OCI-M2 (cell line): ENCODE measurements around the gene NME1.
"Not testable (repeated sequence)": the region's sequence is repeated elsewhere in the genome, so short reads cannot be mapped to it uniquely, and the experiment has no call there.

ENCODE experiments used
- DNase-seq: peaks from one replicate; lab custom pipeline; 2025; ENCODE audit not compliant: unreplicated experiment; lab: John Stamatoyannopoulos, UW

Gene NME1

DNA sequence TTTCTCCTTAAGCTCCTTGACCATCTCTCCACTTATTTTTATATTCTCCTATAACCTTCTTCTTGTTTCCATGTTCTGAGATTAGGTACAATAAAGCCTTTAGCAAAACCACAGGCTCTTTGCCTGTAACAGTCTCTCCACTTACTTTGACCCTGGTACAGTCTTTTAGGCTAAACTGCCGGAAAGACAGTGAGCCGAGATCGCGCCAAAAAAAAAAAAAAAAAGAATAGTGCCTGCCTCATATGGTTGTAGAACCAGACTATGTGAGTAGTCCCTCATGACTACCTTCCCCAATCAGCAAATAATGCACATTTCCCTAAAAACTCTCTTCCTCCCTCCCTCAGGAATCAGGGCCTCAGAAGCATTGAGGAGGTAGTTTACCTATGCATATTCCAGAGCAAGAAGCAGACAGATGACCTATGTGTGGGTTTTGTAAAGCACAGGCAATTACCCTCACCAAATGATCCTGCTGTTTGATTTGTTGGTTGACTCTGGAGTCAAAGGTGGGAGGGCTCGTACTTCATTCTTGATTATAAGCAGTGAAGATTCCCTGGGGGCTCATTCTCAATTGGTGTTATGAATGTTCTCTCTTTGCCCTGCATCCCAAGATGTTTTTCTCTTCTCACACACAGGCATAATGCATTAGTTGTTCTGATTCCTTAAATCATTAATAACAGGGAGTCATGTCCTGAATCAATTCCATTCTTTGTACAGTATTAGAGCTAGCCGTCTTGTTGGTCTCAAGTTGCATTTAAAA is 8.9 kb upstream of the NME1 start:
- DNase-seq = no peak

DNA sequence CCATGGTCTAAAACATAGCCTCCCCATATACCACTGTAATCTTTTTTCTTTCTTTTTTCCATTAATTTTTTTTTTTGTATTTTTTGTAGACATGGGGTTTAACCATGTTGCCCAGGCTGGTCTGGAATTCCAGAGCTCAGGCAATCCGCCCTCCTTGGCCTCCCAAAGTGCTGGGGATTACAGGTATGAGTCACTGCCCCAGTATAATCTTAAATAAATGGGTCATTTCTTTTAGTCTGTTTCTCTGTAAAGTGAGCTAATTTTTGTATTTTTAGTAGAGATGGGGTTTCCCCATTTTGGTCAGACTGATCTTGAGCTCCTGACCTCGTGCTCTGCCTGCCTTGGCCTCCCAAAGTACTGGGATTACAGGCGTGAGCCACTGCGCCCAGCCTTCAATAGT is 5.7 kb upstream of the NME1 start:
- DNase-seq = no peak

DNA sequence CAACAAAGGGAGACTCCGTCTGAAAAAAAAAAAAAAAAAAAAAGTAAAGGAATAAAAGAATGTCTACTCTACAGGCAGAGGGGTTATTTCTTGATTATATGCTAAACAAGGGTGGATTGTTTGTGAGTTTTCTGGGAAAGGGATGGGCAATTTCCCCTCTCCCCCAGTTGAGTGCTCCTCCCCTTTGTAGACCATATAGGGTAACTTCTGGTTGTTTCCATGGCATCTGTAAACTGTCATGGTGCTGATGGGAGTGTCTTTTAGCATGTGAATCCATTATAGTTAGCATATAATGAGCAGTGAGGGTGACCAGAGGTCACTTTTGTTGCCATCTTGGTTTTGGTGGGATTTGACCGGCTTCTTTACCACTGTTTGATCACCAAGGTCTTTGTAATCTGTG is 4.2 kb upstream of the NME1 start:
- no peak for DNase-seq

DNA sequence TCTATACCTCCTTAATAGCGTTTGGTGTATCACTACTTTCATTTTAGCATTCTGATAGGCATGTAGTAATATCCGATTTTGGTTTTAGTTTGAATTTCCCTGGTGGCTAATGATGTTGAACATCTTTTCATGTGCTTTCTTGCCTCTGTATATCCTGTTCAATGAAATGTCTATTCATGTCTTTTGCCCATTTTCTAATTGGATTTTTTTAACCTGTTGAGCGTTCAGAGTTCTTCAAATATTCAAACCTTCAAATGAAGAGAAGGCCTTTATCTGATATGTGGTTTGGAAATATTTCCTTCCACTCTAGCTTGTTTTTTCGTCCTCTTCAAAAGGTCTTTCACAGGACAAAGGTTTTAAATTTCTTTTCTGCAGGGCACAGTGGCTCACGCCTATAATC is 2.4 kb upstream of the NME1 start:
- DNase-seq = no peak

DNA sequence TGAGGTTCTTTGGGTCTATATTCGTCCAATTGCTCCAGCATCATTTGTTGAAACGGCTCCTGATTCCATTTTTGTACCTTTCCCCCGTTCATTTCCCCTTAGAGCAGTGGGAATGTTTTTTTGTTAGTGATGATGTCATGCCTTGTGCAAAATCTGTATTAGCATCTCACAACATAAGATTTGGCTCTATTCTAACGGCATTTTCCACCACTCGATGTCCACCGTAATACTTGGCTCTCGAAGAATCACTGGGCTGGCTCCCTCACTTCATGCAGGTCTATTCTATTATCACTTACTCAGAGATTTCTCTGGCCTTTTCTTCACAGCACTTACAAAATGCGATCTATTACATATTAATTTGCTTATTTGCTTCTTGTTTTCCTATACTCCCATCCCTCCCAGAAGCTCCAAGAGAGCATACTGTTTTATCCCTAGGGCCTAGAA is 571 bp upstream of the NME1 start:
- no peak for DNase-seq

DNA sequence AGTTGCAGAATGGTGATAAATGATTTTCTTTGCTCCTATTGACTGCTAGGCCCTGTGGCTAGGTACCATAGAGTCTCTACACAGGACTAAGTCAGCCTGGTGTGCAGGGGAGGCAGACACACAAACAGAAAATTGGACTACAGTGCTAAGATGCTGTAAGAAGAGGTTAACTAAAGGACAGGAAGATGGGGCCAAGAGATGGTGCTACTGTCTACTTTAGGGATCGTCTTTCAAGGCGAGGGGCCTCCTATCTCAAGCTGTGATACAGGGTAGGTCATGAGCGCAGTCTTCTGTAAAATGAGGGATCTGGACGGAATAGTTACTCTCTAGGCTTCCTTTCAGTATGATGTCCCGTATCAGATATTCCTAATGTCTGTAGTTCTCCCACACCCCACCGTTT is 817 bp downstream of the NME1 start:
- DNase-seq = no peak

DNA sequence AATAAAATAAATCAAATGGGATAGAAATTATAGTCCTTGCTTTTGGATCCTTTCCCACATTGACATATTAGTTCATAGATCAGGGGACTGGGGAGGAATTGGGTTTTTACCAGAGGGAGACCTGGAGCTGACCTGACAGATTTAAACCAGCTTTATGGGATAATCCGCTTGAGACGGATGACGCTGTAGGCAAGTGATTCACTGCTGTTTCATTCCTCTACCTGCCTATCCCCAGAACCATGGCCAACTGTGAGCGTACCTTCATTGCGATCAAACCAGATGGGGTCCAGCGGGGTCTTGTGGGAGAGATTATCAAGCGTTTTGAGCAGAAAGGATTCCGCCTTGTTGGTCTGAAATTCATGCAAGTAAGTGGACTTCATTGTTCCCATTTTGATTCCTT is 2.1 kb downstream of the NME1 start:
- no peak for DNase-seq

DNA sequence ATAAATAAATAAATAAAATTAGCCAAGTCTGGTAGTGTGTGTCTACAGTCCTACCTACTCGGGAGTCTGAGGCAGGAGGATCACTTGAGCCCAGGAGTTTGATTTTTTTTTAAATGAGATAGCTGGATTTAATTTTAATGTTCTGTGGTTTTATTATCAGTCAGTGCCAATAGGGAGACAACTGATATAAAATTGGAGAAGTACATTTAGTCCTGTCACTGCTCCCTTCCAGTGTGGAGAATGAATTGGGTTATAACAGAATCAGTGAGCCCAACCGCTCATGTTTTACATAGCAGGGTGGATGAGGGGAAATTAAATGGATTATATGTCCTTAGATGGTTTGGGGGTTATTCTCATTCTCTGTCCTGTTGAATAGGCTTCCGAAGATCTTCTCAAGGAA is 6.2 kb downstream of the NME1 start:
- DNase-seq = no peak

DNA sequence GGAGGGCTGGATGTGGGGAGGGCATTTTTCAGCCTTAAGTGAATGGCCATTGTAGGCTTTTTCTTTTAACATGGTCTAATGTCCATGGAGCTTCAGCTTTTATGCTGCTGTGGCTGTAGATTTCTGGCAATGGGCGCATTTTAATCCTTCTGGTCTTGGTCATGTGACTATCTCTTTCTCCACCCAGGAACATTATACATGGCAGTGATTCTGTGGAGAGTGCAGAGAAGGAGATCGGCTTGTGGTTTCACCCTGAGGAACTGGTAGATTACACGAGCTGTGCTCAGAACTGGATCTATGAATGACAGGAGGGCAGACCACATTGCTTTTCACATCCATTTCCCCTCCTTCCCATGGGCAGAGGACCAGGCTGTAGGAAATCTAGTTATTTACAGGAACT is 8.2 kb downstream of the NME1 start:
- DNase-seq = no peak

DNA sequence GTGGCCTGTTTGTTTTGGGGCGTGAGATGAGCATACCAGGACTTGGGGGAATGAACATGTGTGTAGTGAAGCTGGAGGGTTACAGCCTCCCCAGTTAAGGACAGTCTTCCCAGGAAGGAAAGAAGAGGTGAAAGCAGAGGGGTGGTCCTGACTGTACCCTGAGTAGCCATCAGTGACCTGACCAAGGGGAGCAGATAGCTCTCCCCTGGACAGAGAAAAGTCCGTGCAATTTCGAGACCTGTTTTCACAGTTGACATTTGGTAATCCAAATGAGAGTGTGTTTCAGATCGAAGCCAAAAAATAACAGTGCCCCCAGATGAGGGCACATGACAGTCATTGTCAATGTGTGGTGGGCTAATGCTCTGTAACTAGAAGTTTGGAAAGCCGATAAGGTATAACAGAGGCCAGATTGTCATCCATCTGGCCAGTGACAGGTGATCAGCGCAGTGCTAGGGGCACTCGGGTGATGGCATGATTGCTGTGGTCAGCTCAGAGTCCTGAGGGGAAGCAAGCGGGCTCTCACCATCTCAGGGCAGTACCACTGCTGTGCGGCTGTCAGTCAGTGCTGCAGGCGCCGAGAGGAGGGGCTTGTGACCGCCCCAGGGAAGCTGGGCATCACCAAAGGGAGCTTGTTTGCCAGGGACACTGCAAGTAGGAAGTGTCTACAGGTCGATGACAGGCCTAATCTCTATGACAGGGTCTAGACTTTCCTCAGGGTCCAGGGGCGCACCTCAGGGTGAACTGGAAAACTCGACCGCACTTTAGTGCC is 11.7 kb downstream of the NME1 start:
- DNase-seq = no peak

DNA sequence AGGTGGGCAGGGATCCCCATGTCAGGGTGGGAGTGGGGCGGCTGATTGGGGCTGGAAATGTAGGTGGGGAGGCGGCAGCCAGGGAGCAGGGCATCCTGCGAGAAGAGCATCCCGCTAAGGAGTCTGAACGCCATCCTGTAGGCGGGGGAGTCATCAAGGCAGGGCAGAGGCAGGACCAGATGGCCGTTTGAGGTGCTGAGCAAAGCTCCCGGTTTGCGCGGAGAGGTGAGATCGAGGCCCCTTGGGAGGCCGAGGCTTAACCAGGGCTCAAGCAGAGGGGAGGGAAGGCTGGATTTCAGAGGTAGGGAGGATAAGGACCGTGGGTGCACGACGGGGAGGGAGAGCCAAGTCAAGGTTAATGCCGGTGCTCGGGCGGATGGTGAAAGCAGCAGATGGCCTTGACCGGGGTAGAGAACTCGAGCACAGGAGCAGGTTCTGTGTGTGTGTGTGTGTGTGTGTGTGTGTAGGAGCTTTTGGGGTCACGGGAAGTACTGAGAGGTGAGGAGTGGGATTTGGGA is 12.4 kb downstream of the NME1 start:
- DNase-seq = no peak

DNA sequence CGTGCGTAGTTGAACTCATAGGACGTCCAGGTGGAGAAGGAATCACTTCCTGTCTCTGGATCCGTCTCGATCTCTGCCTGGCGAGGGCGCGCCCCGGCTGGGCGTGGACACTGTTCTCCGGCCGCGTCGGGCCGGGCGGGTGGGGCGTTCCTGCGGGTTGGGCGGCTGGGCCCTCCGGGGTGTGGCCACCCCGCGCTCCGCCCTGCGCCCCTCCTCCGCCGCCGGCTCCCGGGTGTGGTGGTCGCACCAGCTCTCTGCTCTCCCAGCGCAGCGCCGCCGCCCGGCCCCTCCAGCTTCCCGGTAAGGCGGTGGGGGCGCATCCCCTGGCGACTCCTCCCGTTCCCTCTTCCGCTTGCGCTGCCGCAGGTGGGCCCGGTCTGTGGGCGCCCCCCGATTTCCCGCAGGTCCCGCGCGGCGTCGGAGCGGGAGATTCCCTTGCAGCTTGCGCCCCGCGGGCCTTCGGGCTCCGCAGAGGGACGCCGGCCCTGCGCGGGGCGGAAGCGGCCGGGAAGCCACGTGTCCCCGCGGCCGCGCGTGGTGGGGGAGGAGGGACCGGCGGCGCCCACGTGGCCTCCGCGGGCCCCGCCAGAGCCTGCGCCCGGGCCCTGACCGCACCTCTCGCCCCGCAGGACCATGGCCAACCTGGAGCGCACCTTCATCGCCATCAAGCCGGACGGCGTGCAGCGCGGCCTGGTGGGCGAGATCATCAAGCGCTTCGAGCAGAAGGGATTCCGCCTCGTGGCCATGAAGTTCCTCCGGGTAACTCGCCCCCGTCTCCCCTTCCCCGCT is 13.0 kb downstream of the NME1 start, which contains the start of gene NME2:
NME2 (plus strand) TSS at position 214 of the 789 bp plus-strand sequence; CDS start at position 634, 420 bp downstream.
- DNase-seq = no peak

DNA sequence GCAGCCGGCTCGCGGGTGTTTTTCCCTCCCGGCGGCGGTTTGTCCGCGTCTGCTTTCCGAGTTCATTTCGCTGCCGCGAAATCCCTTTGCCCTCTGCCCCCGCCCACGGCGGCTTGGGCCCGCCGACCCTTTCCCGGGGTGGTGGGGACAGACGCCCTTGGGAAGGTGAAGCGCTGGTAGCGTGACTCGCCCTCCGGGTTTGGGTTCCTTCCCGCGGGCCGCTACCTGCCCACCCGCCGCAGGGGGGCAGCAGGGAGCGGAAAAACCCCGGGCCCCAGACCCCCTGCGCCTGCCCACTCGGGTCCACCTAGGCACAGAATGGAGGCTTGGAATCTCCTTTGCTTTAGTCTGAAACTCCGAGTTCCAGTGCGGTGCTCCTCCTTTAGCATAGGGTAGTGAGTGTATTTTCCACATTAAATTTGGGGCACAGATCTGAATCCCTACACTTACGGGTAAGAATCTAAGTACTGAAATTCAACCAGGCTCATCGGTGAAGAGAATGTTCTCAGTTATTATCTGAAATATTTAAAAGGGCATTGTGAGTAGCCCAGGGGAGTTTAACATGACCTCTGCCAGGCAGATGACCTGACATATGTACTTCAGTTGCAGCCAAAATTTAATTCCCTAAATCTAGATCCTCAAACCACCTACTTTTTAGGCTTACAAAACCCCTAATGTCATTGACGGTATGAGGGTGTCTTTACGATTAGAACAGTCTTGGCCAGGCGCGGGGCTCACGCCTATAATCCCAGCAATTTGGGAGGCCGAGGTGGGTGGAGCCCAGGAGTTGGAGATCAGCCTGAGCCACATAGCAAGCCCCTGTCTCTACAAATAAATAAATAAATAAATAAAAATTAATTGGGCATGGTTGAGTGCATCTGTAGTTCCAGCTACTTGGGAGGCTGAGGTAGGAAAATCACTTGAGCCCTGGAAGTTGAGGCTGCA is 13.9 kb downstream of the NME1 start:
- DNase-seq = no peak

DNA sequence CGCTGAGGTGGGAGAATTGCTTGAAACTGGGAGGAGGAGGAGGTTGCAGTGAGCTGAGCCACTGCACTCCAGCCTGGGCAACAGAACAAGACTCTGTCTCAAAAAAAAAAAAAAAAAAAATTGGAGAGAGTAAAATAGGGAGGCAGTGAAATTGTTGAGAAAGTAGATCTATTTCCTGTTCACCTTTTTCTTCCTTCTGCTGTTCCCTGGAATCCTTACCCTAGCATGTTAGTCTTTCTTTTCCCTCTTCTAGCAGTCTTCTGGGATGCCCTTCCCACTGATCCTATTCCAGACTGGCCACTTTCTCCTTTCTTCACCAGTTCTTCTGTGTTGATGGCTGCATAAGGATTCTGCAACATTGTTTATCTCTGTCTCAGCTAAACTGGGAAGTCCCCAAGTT is 16.0 kb downstream of the NME1 start:
- no peak for DNase-seq

DNA sequence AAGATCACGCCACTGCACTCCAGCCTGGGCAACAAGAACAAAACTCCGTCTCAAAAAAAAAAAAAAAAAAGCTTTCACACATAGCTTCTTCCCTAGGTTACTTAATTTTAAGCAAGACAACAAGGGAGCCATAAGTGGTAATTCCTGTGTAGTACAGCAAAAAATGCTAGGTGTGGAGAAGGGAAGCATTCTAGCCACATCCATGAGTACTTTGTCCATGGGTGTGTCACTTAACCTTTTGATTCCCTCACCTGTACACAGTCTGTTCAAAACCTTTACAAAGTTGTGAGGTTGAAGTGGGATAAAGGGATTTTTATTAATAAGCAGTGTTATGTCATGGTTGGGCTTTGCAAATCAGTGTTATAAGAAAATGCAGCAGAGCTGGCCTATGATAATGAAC is 17.4 kb downstream of the NME1 start:
- no peak for DNase-seq

DNA sequence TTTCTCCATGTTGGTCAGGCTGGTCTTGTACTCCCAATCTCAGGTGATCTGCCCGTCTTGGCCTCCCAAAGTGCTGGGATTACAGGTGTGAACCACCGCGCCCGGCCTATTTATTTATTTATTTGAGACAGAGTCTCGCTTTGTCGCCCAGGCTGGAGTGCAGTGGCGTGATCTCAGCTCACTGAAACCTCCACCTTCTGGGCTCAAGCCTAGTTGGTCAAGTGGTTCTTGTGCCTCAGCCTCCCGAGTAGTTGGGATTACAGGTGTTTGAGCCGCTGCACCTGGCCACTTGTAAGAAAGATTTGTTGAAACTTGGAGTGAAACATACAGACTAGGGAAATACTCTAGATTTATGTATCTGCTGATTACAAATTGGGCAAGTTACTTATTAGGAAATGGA is 18.7 kb downstream of the NME1 start:
- not testable (repeated sequence) for DNase-seq

DNA sequence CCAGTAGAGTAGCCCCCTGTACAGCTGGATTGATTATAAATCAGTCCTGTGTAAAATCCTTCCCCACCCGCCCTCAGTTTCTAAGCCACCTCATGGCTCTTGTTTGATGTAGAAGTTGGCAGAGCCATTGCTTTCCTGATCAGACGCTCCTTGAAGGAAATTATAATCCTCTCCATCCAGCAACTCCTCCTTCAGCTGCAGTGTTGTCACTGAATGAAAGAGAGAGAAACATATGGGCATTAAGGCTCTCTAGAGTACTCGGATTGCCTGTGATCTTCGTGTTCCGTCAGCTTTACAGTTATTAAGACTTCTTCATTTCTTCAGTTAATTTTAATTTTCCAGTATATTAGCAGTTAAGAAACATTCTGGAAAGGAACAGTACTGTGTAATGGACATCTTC is 27.1 kb downstream of the NME1 start:
- no peak for DNase-seq

DNA sequence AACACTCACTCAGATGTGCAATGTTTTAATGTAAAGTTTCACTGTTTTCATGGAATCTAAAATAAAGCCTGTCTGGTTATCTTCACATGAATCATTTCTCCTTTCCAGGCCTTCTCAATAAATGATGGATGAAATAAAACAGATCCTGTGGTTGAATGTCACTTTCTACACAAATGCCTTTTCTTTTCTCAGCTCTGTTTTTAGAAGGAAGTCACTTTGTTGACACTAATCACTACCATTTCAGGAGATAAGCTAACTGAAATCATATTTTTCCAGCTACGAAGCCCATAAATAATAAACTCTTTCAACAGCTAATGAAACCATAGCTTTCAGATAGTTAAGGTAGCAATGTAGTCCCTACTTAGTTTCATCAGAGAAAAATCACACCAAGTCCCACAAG is 30.8 kb downstream of the NME1 start:
- DNase-seq = no peak

DNA sequence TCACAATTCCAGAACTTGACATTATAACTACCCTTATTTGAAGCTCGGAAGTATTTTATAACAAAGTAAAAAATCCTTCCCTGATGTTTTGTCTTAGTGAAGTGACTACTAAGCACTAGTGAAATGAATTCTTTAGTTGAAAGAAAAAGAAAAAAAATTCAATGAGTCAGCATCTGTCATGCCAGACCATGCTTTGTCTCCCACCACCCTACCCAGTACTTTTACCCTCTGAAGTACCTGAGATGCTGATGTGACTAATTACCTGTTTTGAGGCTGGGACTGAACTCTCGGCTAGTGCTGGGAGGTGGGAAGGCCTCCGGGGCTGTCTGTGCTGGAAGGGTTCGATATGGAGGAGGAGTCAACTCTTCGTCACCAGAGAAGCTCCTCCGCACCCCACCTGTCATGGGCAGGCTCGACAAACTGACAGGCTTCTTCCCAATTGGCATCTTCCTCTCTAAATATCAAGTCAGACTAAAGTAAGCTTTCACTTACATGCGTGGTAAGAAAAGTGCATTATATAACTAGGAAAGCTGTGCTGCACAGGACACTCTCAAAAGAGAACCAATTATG is 32.5 kb downstream of the NME1 start:
- no peak for DNase-seq

DNA sequence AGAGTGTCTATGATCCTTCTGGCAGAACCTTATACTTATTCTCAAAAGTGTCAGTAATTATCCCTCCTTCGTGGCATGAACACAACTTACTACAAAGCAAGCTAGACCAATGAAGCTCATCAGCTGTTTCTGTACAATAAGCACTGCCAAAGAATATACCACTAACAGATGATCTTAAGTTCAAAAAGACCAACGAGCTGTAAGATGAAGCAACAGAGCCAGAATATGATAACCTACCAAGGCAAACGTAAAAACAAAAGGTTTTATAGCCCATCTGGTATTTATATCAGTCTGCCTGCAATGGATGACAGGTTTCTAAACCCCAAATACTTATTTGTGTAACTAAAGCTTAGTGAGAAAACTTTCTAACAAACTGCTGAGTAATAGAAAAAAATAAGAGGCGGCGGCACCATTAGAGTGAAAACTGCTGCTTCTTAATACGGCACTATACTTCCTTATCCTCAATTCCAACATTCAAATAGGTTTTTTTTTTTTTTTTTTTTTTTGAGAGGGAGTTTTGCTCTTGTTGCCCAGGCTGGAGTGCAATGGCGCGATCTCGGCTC is 35.0 kb downstream of the NME1 start:
- DNase-seq = no peak
